HCT116 (cell line): ENCODE data around the gene WASHC2A.

Experiments used
- POLR2AphosphoS5 ChIP-seq: IDR thresholded peaks from 2 replicates; pipeline ENCODE4 v1.6.1; 2011; ENCODE audit warnings: mild to moderate bottlenecking, low read depth, low read length, moderate library complexity
- TF ChIP-seq, protein P1 (sequence below): IDR thresholded peaks from 2 replicates; pipeline ENCODE4 v1.6.1; 2012; ENCODE audit warnings: low read depth

DNA sequence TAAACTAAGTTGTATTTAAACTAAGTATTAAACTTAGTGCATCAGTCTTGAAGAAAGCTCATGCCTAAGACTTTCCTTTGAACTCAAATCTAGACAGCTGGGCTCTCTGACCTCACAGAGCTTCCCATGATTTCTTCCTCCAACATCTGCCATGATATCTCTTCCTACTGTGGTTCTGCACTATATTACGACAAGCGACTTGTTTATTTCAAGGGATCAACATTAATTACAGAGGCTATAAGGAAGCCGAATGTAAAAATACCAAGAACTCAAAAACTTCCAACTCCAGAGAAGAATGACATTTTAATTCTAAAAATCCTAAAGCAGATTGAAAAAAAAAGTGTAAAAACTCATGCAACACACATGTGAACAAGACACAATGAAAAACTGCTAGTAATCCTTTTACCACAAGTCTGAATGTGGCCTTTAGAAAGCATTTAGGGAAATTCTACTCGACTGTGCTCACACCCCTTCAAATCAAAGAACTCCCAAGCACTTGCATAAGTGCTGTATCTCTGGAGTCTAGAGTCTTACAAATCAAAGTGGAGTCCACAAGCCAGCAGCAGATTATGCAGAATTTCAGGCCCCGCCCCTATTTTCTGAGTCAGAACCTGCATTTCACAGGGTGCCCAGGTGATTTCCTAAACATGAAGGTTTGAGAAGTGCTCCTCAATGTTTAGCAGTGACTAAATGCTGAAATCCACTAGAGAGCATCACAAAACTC is 22.7 kb upstream of the WASHC2A start:
- TF ChIP-seq POLR2AphosphoS5: no peak
- TF ChIP-seq, protein P1, sequence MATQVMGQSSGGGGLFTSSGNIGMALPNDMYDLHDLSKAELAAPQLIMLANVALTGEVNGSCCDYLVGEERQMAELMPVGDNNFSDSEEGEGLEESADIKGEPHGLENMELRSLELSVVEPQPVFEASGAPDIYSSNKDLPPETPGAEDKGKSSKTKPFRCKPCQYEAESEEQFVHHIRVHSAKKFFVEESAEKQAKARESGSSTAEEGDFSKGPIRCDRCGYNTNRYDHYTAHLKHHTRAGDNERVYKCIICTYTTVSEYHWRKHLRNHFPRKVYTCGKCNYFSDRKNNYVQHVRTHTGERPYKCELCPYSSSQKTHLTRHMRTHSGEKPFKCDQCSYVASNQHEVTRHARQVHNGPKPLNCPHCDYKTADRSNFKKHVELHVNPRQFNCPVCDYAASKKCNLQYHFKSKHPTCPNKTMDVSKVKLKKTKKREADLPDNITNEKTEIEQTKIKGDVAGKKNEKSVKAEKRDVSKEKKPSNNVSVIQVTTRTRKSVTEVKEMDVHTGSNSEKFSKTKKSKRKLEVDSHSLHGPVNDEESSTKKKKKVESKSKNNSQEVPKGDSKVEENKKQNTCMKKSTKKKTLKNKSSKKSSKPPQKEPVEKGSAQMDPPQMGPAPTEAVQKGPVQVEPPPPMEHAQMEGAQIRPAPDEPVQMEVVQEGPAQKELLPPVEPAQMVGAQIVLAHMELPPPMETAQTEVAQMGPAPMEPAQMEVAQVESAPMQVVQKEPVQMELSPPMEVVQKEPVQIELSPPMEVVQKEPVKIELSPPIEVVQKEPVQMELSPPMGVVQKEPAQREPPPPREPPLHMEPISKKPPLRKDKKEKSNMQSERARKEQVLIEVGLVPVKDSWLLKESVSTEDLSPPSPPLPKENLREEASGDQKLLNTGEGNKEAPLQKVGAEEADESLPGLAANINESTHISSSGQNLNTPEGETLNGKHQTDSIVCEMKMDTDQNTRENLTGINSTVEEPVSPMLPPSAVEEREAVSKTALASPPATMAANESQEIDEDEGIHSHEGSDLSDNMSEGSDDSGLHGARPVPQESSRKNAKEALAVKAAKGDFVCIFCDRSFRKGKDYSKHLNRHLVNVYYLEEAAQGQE: no peak
